GM19023 (cell line): ENCODE results near the gene ASMTL.
"Not testable (repeated sequence)": the region's sequence is repeated elsewhere in the genome, so short reads cannot be mapped to it uniquely, and the experiment has no call there.

ENCODE experiments used
- ATAC-seq: cut with Tn5 transposase; IDR thresholded peaks from one replicate; pipeline ENCODE4 v1.9.1; 2021; ENCODE audit warnings: mild to moderate bottlenecking, moderate library complexity; ENCODE audit not compliant: unreplicated experiment

Gene ASMTL

GRCh38 chrX:1411326-1411725 lies 41.4 kb downstream of the ASMTL start:
- no peak for ATAC-seq

DNA sequence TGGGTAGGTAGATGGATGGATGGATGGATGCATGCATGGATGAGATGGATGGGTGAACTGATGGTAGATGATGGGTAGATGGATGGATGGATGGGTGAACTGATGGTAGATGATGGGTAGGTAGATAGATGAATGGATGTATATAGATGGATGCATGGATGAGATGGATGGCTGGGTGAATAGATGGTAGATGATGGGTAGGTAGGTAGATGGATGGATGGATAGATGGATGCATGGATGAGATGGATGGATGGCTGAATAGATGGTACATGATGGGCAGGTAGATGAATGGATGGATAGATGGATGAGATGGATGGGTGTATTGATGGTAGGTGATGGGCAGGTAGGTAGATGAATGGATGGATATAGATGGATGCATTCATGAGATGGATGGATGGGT lies 45.7 kb downstream of the ASMTL start:
- ATAC-seq = no peak

DNA sequence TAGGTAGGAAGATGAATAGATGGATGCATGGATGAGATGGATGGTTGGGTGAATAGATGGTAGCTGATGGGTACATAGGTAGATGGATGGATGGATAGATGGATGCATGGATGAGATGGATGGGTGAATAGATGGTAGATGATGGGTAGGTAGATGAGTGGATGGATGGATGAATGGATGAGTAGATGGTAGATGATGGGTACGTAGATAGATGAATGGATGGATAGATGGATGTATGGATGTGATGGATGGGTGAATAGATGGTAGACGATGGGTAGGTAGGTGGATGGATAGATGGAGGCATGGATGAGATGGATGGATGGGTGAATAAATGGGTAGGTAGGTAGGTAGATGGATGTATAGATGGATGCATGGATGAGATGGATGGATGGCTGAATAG lies 46.9 kb downstream of the ASMTL start:
- ATAC-seq = not testable (repeated sequence)

DNA sequence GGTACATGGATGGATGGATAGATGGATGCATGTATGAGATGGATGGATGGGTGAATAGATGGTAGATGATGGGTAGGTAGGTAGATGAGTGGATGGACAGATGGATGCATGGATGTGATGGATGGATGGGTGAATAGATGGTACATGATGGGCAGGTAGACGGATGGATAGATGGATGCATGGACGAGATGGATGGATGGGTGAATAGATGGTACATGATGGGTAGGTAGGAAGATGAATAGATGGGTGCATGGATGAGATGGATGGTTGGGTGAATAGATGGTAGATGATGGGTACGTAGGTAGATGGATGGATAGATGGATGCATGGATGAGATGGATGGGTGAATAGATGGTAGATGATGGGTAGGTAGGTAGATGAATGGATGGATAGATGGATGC lies 48.8 kb downstream of the ASMTL start:
- not testable (repeated sequence) for ATAC-seq

- ATAC-seq = no peak
These were observed 49.5 kb downstream of the ASMTL start for GRCh38 chrX:1403228-1403627.

GRCh38 chrX:1401611-1402430 lies 50.9 kb downstream of the ASMTL start:
- ATAC-seq = no peak

DNA sequence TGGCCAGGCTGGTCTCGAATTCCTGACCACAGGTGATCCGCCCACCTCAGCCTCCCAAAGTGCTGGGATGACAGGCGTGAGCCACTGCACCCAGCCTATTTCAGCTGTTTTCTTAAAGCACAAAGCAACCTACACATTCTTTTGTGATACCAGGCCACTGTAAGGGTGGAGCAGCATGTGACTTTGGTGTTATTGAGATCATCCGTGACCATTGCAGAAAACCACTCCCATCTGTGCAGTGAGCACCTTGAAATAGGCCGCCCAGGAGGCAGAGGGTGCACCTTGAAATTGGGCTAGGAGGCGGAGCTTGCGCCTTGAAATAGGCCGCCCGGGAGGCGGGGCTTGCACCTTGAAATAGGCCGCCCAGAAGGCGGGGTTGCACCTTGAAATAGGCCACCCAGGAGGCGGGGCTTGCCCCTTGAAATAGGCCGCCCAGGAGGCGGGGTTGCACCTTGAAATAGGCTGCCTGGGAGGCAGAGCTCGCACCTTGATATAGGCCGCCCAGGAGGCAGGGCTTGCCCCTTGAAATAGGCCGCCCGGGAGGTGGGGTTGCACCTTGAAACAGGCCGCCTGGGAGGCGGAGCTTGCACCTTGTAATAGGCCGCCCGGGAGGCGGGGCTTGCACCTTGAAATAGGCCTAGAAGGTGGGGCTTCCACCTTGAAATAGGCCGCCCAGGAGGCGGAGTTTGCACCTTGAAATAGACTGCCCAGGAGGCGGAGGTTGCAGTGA lies 51.8 kb downstream of the ASMTL start:
- ATAC-seq = no peak

DNA sequence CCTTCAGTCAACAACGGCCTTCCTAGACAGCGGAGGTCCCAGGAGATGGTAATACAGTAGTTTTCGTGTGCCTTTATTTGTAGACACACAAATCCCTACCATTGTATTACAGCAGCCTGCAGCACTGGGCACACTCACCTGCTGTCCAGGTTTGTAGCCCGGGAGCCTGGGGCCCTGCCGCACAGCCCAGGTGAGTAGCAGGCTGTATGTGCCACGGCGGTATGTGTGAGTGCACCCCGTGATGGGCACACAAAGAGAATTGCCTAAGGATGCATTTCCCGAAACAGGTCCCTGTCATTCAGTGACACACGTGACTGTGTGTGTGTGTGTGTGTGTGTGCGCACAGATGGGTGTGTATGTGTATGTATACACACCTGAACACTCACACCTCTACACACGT lies 52.7 kb downstream of the ASMTL start:
- no peak for ATAC-seq

- no peak for ATAC-seq
These were observed 54.0 kb downstream of the ASMTL start for GRCh38 chrX:1398431-1399340.

GRCh38 chrX:1397441-1398270 lies 55.1 kb downstream of the ASMTL start:
- ATAC-seq = no peak

DNA sequence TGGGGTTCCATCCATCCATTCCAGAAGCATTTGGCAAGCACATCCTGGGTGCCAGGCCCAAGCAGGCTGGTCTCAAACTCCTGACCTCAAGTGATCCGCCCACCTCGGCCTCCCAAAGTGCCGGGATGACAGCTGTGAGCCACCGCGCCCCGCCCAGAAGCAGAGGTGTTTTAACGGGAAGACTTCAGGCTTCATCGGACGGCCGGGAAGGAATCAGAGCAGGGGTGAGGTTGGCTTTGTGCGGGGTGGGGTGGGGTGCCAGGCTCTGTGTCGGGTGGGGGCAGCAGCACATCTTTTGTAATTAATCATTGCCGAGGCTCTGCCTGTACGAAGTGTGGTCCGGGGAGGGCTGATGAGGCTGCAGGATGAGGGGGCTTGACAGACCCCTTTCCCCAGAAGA lies 55.7 kb downstream of the ASMTL start:
- no peak for ATAC-seq

- no peak for ATAC-seq
These were observed 57.0 kb downstream of the ASMTL start for GRCh38 chrX:1395646-1396216.

DNA sequence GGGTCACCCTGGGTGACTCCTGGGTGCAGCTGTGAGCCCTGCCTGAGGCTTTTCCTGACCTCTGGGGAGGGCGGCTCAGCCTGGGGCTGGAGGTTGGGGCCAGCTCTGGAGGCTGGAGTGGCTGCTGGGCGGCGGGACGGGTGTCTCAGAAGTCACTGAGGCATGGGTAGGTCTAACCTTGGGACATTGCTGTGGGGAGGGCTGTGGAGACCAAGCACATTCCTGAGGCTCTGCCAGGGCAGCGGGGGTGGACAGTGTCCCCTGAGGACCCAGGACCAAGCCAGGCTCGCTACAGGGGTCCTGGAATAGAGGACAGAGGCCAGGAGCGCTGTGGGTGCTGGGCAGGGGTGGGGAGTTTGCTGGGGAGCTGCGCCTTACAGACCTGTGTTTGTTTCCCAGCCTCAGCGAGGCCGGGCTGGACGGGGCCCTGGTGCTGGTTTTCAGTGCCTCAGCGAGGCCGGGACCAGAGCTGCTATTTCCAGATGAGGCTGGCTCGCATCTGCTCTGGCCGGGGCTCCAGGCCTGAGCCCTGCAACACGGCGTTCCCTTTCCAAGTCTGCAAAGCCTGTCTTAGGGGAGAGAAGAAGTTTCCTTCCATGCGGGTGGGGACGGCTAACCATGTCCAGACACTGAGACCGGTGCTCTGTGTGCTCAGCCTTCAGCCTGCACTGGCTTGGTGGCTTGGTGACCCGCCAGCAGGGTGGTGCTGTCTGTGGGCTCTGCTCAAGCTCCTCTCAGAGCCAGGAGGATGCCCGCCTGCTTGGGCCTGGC lies 57.8 kb downstream of the ASMTL start:
- no peak for ATAC-seq

DNA sequence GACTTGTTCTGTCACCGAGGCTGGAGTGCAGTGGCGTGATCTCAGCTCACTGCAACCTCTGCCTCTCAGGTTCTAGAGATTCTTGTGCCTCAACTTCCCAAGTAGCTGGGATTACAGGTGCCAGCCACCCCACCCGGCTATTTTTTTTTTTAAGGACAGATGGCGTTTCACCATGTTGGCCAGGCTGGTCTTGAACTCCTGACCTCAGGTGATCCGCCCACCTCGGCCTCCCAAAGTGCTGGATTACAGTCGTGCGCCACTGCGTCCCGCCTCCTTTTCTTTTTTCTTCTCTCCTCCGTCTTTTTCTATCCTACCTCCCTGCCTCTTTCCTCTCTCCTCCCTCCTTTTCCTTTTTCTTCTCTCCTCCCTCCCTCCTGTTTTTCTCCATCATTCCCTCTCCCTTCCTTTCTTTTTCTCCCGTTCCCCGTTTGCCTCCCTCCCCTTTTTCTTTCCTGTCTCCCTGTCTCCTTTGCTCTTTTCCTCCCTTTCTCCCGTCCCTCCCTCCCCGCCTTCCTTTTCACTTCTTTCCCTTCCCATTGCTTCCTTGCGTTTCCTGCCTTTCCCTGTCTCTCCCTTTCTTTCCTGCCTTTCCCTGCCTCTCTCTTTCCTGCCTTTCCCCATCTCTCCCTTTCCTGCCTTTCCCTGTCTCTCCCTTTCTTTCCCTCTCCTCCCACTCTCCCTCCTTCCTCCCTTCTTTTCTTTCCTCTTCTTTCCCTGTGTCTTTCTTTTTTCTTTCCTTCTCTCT lies 58.7 kb downstream of the ASMTL start:
- no peak for ATAC-seq

DNA sequence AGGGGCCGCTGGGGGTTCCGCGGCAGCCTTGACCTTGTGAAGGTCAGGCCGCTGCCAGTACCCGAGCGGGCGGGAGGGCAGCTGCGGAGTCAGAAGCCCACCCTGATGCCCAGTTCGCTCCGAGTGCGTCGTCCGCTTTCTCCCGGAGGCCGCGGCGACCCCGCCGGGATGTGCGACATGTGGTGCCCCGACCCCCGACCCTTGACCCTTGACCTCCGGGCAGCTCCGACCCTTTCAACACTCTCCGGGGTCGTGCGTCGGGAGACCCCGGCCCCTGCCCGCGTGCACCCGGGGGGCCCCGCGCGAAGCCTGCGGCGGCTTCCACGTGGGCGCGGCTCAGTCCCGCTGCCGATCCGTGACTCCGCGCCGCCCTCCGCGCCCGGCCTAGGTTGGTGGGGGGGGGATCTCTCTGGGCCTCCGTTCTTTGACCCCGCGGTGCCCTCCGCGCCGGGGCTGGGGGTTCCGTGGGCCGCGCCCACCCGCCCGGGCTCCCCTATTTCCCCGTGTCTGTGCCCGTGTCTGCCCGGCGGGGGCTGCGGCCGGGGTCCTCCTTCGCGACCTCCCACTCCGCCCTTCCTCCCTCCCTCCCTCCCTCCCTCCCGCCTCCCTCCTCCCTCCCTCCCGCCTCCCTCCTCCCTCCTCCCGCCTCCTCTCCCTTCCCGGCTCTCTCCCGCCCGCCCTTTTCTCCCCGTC lies 60.2 kb downstream of the ASMTL start:
- peak; percentile 33 for ATAC-seq

DNA sequence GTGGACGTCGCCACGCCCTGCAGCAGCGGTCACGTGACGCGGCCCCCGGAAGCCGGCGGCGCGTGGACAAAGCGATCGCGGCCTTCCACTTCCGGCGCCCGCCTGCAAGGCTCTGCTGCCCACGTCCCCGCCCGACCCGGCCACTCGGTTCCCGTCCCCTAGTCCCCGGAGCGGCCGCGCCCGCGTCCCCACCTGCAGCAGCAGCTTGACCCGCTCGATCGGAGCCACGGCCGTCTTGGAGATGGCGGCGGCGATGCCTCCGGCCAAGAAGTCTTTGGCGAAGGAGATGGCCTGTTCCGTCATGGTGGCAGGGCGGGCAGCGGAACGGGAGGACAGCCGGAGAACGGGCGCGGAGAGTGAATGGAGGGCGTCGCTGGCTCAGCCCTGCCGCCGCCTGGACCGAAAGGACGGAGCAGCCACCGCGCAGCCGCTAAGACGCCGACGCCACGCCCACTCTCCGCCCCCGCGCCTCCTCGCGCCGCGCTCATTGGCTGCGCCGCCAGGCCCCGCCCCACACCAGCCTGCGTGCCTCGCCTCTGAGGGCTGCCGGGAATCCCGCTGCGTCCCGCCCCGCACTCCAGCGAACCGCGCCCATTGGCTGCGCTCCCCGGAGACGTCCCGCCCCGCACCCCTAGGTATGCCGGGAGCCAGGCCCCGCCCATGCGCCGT lies 60.9 kb downstream of the ASMTL start, which contains the start of gene SLC25A6:
Gene SLC25A6, minus strand, starts transcription at position 407 of the 669 bp plus-strand sequence. Its CDS starts 104 bp downstream, at position 303.
- peak; percentile 92 for ATAC-seq

GRCh38 chrX:1391370-1391706 lies 61.4 kb downstream of the ASMTL start:
- no peak for ATAC-seq
